ENCODE measurements around the gene PNMA8C. TPM values are rescaled to one million over a fixed set of nuclear protein-coding genes. Genes with fewer than 3 reads are reported as not detected.

The PNMA8C gene
- total and polyA plus RNA-seq, 11 donors, result 0.07 to 0.19 (median 0.12) TPM; not detected in 3

DNA sequence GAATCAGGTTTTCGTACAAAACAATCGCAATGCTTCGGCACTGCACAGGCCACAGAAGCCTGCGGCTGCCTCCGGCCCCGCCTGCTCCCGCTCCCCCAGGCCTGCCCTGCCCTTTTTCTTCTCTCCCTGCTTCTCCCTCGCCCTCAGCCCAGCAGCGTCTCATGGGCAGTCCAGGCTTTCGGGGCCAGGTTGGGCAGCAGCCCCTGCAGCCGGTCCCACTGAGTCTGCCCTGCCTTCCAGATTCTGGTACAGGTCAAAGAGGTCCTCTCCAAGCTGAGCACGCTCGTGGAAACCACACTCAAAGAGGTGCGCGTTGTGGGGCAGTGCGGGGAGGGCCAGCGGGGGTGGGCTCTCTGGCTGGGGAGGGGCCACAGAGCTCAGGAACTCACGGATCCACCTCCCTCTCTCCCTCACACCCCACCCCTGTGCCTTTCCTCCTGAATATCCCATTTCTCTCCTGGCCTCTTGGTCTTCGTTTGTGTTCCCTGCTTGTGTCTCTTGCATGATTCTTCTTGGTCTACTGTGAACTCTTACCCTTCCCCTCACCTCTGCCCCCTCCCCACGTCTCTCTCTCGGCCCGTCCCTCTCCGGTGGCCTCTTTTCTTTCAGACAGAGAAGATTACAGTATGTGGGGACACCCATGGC, 45.4 kb downstream of the PNMA8C start:
- no peak overlapping the region for H3K27ac ChIP-seq
- H3K4me3 ChIP-seq, result no peak overlapping the region
- H3K27me3 ChIP-seq, result no peaks in the 10 kb centered on the region
- 81 to 89% (median 88%) methylated on average over 22 to 23 of the region's 23 CpGs for WGBS, 4 donors
- TF ChIP-seq, protein P1, sequence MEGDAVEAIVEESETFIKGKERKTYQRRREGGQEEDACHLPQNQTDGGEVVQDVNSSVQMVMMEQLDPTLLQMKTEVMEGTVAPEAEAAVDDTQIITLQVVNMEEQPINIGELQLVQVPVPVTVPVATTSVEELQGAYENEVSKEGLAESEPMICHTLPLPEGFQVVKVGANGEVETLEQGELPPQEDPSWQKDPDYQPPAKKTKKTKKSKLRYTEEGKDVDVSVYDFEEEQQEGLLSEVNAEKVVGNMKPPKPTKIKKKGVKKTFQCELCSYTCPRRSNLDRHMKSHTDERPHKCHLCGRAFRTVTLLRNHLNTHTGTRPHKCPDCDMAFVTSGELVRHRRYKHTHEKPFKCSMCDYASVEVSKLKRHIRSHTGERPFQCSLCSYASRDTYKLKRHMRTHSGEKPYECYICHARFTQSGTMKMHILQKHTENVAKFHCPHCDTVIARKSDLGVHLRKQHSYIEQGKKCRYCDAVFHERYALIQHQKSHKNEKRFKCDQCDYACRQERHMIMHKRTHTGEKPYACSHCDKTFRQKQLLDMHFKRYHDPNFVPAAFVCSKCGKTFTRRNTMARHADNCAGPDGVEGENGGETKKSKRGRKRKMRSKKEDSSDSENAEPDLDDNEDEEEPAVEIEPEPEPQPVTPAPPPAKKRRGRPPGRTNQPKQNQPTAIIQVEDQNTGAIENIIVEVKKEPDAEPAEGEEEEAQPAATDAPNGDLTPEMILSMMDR (IDR thresholded peaks at IDR 0.05), result no peak
- TF ChIP-seq POLR2A (IDR thresholded peaks at IDR 0.05), result no peak
- ATAC-seq (peak in 1 of 4 donors; percentile 5), DNase-seq (no peak)
- H3K9me3 ChIP-seq, result no peaks in the 10 kb centered on the region
- H3K36me3 ChIP-seq, result peaks cover 0 to 87% (median 76%) of the 10 kb centered on the region in 9 donors
- intact Hi-C loops (cut with DNase I), result no loop called here
- H3K4me1 ChIP-seq, result peaks cover 0 to 39% (median 15%) of the 10 kb centered on the region in 12 donors

DNA sequence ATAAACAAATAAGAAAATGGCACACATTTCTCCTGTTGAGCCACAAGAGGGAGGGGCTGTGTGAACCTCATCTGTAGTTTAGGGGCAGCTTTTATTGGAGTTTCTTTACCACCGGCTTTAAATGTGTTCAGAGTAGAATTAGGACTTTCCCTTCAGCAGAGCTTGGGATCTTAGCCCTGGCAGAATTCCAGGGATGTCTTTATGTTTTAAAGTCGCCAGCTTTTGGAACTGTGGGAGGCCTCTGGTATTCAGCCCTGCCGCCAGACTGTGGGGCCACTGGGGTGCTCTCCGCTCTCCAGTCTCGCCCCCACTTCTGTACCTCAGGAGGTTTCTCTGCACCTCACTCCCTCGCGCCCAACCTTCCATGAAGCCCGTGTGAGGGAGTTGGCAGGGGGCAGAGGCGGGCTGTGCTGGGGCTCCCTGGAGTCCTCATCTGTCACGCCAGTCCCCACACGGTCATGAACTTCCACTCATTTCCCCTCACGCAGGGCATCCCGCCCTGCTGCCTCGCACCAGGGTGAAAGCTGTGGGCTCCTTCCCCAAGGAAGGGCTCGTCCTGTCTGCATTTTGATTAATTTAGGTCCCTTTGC, 46.9 kb downstream of the PNMA8C start:
- intact Hi-C loops (cut with DNase I), result no loop called here
- H3K27ac ChIP-seq, result no peak overlapping the region

DNA sequence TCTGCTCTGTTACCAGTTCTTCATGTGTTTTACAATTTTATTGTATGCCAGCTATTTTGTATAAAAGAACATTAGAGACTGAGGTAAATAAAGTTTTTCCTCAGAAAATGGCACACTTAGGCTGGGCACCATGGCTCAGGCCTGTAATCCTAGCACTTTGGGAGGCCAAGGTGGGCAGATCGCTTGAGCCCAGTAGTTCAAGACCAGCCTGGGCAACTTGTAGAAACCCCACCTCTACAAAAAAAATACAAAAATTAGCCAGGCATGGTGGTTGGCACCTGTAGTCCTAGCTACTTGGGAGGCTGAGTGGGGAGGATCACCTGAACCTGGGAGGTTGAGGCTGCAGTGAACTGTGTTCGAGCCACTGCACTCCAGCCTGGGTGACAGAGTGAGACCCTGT, 47.4 kb downstream of the PNMA8C start:
- TF ChIP-seq POLR2A (IDR thresholded peaks at IDR 0.05), result no peak
- TF ChIP-seq, protein P1 (IDR thresholded peaks at IDR 0.05), result no peak
- H3K4me3 ChIP-seq, result no peak overlapping the region
- H3K36me3 ChIP-seq, result peaks cover 0 to 89% (median 74%) of the 10 kb centered on the region in 9 donors
- no peaks in the 10 kb centered on the region for H3K9me3 ChIP-seq
- 92 to 99% (median 97%) methylated on average over 2 of the region's 2 CpGs for WGBS, 4 donors
- H3K27ac ChIP-seq, result no peak overlapping the region
- no peaks in the 10 kb centered on the region for H3K27me3 ChIP-seq
- intact Hi-C loops (cut with DNase I), result no loop called here
- ATAC-seq (no peak), DNase-seq (no peak)
- peaks cover 0 to 50% (median 21%) of the 10 kb centered on the region in 12 donors for H3K4me1 ChIP-seq

More for the DNA sequence above, 46.9 kb downstream of the PNMA8C start:
- peaks cover 0 to 87% (median 73%) of the 10 kb centered on the region in 9 donors for H3K36me3 ChIP-seq
- peak in 1 of 5 donors; percentile 37 for DNase-seq
- ATAC-seq, result no peak
- peaks cover 0 to 50% (median 21%) of the 10 kb centered on the region in 12 donors for H3K4me1 ChIP-seq
- H3K9me3 ChIP-seq, result no peaks in the 10 kb centered on the region
- H3K27me3 ChIP-seq, result no peaks in the 10 kb centered on the region
- TF ChIP-seq, protein P1 (IDR thresholded peaks at IDR 0.05), result no peak
- TF ChIP-seq POLR2A (IDR thresholded peaks at IDR 0.05), result no peak
- no peak overlapping the region for H3K4me3 ChIP-seq
- 87 to 92% (median 90%) methylated on average over 15 of the region's 15 CpGs for WGBS, 4 donors

GRCh38 chr19:46380690-46381089, 48.0 kb downstream of the PNMA8C start:
- DNase-seq, result no peak
- WGBS, 4 donors, result 93 to 94% (median 94%) methylated on average over 2 of the region's 2 CpGs
- TF ChIP-seq POLR2A (IDR thresholded peaks at IDR 0.05), result no peak
- TF ChIP-seq, protein P1 (IDR thresholded peaks at IDR 0.05), result no peak
- H3K27ac ChIP-seq, result peak overlapping the region in 5 of 12 donors; percentile 59 to 82 (median 75)
- intact Hi-C loops (cut with DNase I), result no loop called here
- peaks cover 0 to 94% (median 80%) of the 10 kb centered on the region in 9 donors for H3K36me3 ChIP-seq
- no peak for ATAC-seq
- H3K4me3 ChIP-seq, result no peak overlapping the region
- peaks cover 0 to 50% (median 21%) of the 10 kb centered on the region in 12 donors for H3K4me1 ChIP-seq
- H3K9me3 ChIP-seq, result no peaks in the 10 kb centered on the region
- no peaks in the 10 kb centered on the region for H3K27me3 ChIP-seq

All from heart left ventricle (tissue), 16 donors.